Left lung (tissue), 10 donors: ENCODE results near the gene ARTN. TPM values are rescaled to one million over a fixed set of nuclear protein-coding genes. Genes with fewer than 3 reads are reported as not detected.

Experiments used
- ATAC-seq: fragments of 200-7000 bp; cut with Tn5 transposase; one replicate; pipeline ENCODE4 v1.9.1; 2020; ENCODE audit warnings: moderate library complexity
- DNase-seq, 4 donors: peaks; one replicate each; pipeline ENCODE4 v3.0.0-alpha.2; 2013 to 2020
- H3K27ac ChIP-seq, 2 donors: fragments of 200-600 bp; sonication (generic) in 1 of 2; one replicate each; pipeline versions ENCODE4 v1.5.0 to v1.8.0; 2020 to 2021
- H3K27me3 ChIP-seq, 2 donors: fragments of 200-600 bp; sonication (generic) in 1 of 2; one replicate each; pipeline versions ENCODE4 v1.5.0 to v1.8.0; 2020 to 2021
- H3K36me3 ChIP-seq, 2 donors: fragments of 200-600 bp; sonication (generic) in 1 of 2; one replicate each; pipeline versions ENCODE4 v1.5.0 to v1.8.0; 2020 to 2021
- H3K4me1 ChIP-seq, 2 donors: fragments of 200-600 bp; one replicate each; pipeline ENCODE4 v1.8.0; 2021
- H3K4me3 ChIP-seq, 2 donors: fragments of 200-600 bp; sonication (generic) in 1 of 2; one replicate each; pipeline versions ENCODE4 v1.5.0 to v1.8.0; 2020 to 2021; ENCODE audit warnings: mild to moderate bottlenecking in 1 of 2
- H3K9me3 ChIP-seq, 2 donors: fragments of 200-600 bp; sonication (generic) in 1 of 2; one replicate each; pipeline versions ENCODE4 v1.5.0 to v1.8.0; 2020 to 2021
- CTCF ChIP-seq, 2 donors: fragments of 200-600 bp; sonication (generic) in 1 of 2; IDR thresholded peaks; one replicate each; pipeline versions ENCODE4 v1.5.0 to v1.8.0; 2021; ENCODE audit warnings: antibody characterized with exemption in 2 of 2
- intact Hi-C, 2 donors: fragments of 100-400 bp; cut with DNase I; formaldehyde crosslinking; loops; one replicate each; pipeline versions ENCODE4 v1.11.2 to v1.14.2; 2022
- polyA plus RNA-seq, 6 donors: library from polyadenylated mRNA; unstranded; fragments of 120-200 nt; gene quantifications; one replicate each; pipeline ENCODE4 v1.2.1, GENCODE V29; 2013; ENCODE audit not compliant: insufficient read length in 6 of 6
- total RNA-seq, 2 donors: library from RNA; stranded (reverse); fragmentation: NEBNext Ultra II Directional; extraction: Animal tissue kit (Norgen Biotek cat#: 25700); gene quantifications; one replicate each; pipeline ENCODE4 v1.2.1, GENCODE V29; 2021
- donor health status: DM: no; HTN: yes; CAD: no.
- donor health status: DM: no; HTN: no; CAD: no.

Gene ARTN
- total and polyA plus RNA-seq, 8 donors, result 1.8 to 4.2 (median 2.5) TPM

DNA sequence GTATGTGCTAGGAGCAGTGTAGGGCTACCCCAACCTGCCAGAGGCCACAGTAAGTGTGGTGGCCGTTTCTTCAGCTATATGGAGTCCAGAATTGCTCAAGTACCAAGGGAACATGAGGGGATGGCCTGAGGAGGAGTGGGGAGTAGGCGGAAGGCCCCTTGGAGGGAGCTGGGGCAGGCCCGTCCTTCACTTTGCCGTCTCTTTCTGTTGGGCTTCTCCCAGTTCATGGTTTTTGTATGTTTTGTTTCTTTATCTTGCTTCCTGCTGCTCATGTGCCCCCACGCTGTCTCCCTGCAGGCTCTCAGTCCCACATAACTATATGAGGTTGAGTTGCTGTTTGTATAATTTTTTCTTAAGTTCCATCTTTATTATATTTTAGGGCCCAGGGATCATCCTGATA lies 30.3 kb downstream of the ARTN start:
- ATAC-seq, result no peak
- Histone ChIP-seq H3K4me1 (no peaks in the 10 kb centered on the region), H3K4me3 (no peak overlapping the region), H3K9me3 (no peaks in the 10 kb centered on the region), H3K27ac (no peak overlapping the region), H3K36me3 (peaks cover 0 to 65% of the 10 kb centered on the region in 2 donors), H3K27me3 (no peaks in the 10 kb centered on the region)
- DNase-seq, result no peak
- intact Hi-C loops, result no loop called here
- TF ChIP-seq CTCF (IDR thresholded peaks at IDR 0.05), result no peak

DNA sequence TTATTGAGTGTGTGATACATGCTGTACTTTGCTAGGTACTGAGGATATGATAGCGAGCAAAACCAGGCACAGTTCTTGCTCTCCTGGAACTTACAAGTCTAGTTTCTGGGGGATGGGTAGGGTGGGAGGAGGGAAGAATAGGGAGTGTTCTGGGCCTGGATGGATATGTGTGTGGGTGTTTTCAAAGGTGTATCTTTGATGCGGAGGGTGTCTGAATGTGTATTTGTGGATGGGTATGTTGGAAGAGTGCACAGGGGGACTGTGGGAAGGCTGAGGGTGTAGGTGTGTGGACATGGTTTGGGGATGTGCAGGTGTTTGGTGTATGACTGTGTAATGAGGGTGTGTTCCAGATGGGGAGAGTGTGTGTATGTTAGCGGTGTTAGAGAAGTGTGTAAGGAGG lies 31.7 kb downstream of the ARTN start:
- no peaks in the 10 kb centered on the region for H3K27me3 ChIP-seq
- no peaks in the 10 kb centered on the region for H3K9me3 ChIP-seq
- TF ChIP-seq CTCF (IDR thresholded peaks at IDR 0.05), result no peak
- H3K27ac ChIP-seq, result no peak overlapping the region
- peaks cover 2% of the 10 kb centered on the region in 2 donors for H3K4me1 ChIP-seq
- DNase-seq (no peak), ATAC-seq (no peak)
- H3K36me3 ChIP-seq, result peaks cover 0 to 51% of the 10 kb centered on the region in 2 donors
- intact Hi-C loops, result no loop called here
- H3K4me3 ChIP-seq, result no peak overlapping the region

DNA sequence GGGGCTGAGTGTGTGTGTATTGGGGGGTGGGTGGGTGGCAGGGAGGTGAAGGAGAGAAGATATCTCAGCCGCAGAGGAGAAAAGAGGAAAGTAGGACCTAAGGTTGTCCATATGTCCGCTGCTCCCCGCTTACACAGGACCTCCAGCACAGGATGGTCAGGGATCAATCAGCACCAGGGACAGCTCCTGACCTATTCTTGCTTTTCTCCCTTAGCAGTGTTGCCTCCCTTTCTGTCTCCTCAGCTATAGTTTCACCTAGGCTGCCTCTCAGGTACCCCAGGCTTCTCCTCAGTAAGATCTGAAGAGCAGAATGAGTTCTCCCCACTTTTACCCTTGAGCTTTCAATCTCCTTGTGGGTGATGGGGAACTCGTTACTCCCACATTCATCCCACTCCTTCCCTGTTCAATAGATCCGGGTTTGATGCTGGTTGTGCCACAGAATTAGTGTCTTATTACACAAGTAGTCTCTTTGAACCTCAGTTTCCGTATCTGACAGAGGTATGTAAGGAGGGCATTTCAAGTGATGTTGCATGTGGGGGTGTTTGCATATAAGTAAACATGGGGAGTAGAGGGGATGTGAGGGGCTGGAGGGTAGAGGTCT lies 34.8 kb downstream of the ARTN start:
- Histone ChIP-seq H3K4me3 (no peak overlapping the region), H3K36me3 (peaks cover 0 to 41% of the 10 kb centered on the region in 2 donors), H3K27ac (no peak overlapping the region), H3K9me3 (no peaks in the 10 kb centered on the region), H3K4me1 (peaks cover 7 to 14% of the 10 kb centered on the region in 2 donors), H3K27me3 (no peaks in the 10 kb centered on the region)
- no peak for ATAC-seq
- DNase-seq, result no peak
- intact Hi-C loops, result no loop called here
- TF ChIP-seq CTCF (IDR thresholded peaks at IDR 0.05), result no peak

DNA sequence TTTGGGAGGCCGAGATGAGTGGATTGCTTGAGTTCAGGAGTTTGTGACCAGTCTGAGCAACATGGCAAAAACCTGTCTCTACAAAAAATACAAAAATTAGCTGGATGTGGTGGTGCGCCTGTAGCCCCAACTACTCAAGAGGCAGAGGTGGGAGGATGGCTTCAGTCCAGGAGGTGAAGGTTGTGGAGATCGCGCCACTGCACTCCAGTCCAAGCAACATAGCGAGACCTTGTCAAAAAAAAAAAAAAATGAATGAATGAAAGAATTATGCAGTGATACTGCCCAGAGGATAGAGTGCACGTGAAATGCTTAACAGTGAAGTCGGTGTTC lies 35.8 kb downstream of the ARTN start:
- no peak for ATAC-seq
- H3K4me3 ChIP-seq, result peak overlapping the region; percentile 62 to 69
- no peaks in the 10 kb centered on the region for H3K9me3 ChIP-seq
- peaks cover 0 to 41% of the 10 kb centered on the region in 2 donors for H3K36me3 ChIP-seq
- H3K4me1 ChIP-seq, result peaks cover 11 to 23% of the 10 kb centered on the region in 2 donors
- intact Hi-C loops, result no loop called here
- no peaks in the 10 kb centered on the region for H3K27me3 ChIP-seq
- no peak for TF ChIP-seq CTCF (IDR thresholded peaks at IDR 0.05)
- H3K27ac ChIP-seq, result no peak overlapping the region
- DNase-seq, result no peak

GRCh38 chr1:43969746-43970466 lies 36.3 kb downstream of the ARTN start, which contains the start of gene DPH2:
Gene DPH2 (plus strand): TSS chr1:43970010. CDS start chr1:43970176, 166 bp downstream.
- H3K36me3 ChIP-seq, result peaks cover 0 to 36% of the 10 kb centered on the region in 2 donors
- ATAC-seq, result peak; percentile 93

More at GRCh38 chr1:43969746-43970466, 36.3 kb downstream of the ARTN start, which contains the start of gene DPH2:
- H3K9me3 ChIP-seq, result no peaks in the 10 kb centered on the region
- peak within 1 kb of the TSS; percentile 62 to 69 for H3K4me3 ChIP-seq
- intact Hi-C loops, result no loop called here
- no peak within 1 kb of the TSS for H3K27ac ChIP-seq
- TF ChIP-seq CTCF (IDR thresholded peaks at IDR 0.05), result peak in 1 of 2 donors; percentile 18
- DNase-seq, result peak; percentile 94 to 98 (median 98)
- H3K4me1 ChIP-seq, result peaks cover 11 to 23% of the 10 kb centered on the region in 2 donors
- no peaks in the 10 kb centered on the region for H3K27me3 ChIP-seq
